H1 (cell line): ENCODE measurements around the gene KLHL40. TPM values are rescaled to one million over a fixed set of nuclear protein-coding genes. Genes with fewer than 3 reads are reported as not detected.

ENCODE experiments used
- BACH1 ChIP-seq: IDR thresholded peaks from 2 replicates; pipeline ENCODE4 v1.6.1; 2012; ENCODE audit warnings: low read length, improper control_type of control experiment
- CREB1 ChIP-seq: IDR thresholded peaks from 2 replicates; pipeline ENCODE4 v1.6.1; 2012; ENCODE audit warnings: inconsistent platforms
- CTBP2 ChIP-seq: IDR thresholded peaks from 2 replicates; pipeline ENCODE4 v1.7.0; 2011; ENCODE audit warnings: borderline replicate concordance, mild to moderate bottlenecking, moderate library complexity, mixed read lengths, low read length; ENCODE audit not compliant: insufficient read depth, insufficient read length
- KDM5A ChIP-seq: fragments of 200-600 bp; IDR thresholded peaks from 2 replicates; pipeline ENCODE4 v1.7.1; 2012; ENCODE audit warnings: mild to moderate bottlenecking, low read length, inconsistent platforms, mixed read lengths
- PHF8 ChIP-seq: fragments of 200-600 bp; sonication (generic); conservative IDR thresholded peaks from 2 replicates; pipeline ENCODE4 v1.7.1; 2012; ENCODE audit warnings: low read depth, mild to moderate bottlenecking, inconsistent platforms, low read length, moderate library complexity
- RBBP5 ChIP-seq: IDR thresholded peaks from 2 replicates; pipeline ENCODE4 v1.7.1; 2012; ENCODE audit warnings: low read depth, mild to moderate bottlenecking, inconsistent platforms, low read length, moderate library complexity, borderline replicate concordance
- RNF2 ChIP-seq: fragments of 200-900, 300-1000 bp; sonication (generic); IDR thresholded peaks from 2 replicates; pipeline ENCODE4 v1.7.1; 2016; ENCODE audit warnings: borderline replicate concordance, low read depth, mild to moderate bottlenecking, antibody characterized with exemption, low read length; ENCODE audit not compliant: poor library complexity, severe bottlenecking; ENCODE audit errors: missing control alignments
- TEAD4 ChIP-seq: IDR thresholded peaks from 2 replicates; pipeline ENCODE4 v1.6.1; 2012; ENCODE audit warnings: low read depth, low read length, inconsistent platforms, mixed read lengths
- polyA plus RNA-seq, 7 experiments: library from polyadenylated mRNA; depleted of rRNA in 3 of 7; stranded (reverse) in 5 of 7; unstranded in 2 of 7; fragments of >200 nt in 5 of 7; fragments of 200-250 nt in 2 of 7; gene quantifications; 1 replicate in 5 of 7; 2 replicates in 1 of 7; 4 replicates in 1 of 7; pipeline versions ENCODE4 v1.2.1 to v1.2.3, GENCODE V29; 2011 to 2013; ENCODE audit warnings: missing spikeins in 2 of 7, mixed read lengths in 2 of 7
- total RNA-seq: library from RNA; stranded (reverse); fragmentation: NEBNext Ultra II Directional; extraction: Animal tissue kit (Norgen Biotek cat#: 25700); gene quantifications from 2 replicates; pipeline ENCODE4 v1.2.1, GENCODE V29; 2021
- TF ChIP-seq, protein P1 (sequence below): fragments of 300-600 bp; sonication (generic); IDR thresholded peaks from 2 replicates; pipeline ENCODE4 v1.7.1; 2012; ENCODE audit warnings: low read length, moderate library complexity, mild to moderate bottlenecking, inconsistent platforms; ENCODE audit not compliant: insufficient replicate concordance

The KLHL40 gene
- total and polyA plus RNA-seq, 2 of the 8 experiments (the other 6 are each of a cell fraction or from before 2014, with no cell fraction given) = 0.02 TPM; not detected in 1

GRCh38 chr3:42670051-42670576, 15.2 kb upstream of the KLHL40 start (continued):
- TF ChIP-seq, protein P1, sequence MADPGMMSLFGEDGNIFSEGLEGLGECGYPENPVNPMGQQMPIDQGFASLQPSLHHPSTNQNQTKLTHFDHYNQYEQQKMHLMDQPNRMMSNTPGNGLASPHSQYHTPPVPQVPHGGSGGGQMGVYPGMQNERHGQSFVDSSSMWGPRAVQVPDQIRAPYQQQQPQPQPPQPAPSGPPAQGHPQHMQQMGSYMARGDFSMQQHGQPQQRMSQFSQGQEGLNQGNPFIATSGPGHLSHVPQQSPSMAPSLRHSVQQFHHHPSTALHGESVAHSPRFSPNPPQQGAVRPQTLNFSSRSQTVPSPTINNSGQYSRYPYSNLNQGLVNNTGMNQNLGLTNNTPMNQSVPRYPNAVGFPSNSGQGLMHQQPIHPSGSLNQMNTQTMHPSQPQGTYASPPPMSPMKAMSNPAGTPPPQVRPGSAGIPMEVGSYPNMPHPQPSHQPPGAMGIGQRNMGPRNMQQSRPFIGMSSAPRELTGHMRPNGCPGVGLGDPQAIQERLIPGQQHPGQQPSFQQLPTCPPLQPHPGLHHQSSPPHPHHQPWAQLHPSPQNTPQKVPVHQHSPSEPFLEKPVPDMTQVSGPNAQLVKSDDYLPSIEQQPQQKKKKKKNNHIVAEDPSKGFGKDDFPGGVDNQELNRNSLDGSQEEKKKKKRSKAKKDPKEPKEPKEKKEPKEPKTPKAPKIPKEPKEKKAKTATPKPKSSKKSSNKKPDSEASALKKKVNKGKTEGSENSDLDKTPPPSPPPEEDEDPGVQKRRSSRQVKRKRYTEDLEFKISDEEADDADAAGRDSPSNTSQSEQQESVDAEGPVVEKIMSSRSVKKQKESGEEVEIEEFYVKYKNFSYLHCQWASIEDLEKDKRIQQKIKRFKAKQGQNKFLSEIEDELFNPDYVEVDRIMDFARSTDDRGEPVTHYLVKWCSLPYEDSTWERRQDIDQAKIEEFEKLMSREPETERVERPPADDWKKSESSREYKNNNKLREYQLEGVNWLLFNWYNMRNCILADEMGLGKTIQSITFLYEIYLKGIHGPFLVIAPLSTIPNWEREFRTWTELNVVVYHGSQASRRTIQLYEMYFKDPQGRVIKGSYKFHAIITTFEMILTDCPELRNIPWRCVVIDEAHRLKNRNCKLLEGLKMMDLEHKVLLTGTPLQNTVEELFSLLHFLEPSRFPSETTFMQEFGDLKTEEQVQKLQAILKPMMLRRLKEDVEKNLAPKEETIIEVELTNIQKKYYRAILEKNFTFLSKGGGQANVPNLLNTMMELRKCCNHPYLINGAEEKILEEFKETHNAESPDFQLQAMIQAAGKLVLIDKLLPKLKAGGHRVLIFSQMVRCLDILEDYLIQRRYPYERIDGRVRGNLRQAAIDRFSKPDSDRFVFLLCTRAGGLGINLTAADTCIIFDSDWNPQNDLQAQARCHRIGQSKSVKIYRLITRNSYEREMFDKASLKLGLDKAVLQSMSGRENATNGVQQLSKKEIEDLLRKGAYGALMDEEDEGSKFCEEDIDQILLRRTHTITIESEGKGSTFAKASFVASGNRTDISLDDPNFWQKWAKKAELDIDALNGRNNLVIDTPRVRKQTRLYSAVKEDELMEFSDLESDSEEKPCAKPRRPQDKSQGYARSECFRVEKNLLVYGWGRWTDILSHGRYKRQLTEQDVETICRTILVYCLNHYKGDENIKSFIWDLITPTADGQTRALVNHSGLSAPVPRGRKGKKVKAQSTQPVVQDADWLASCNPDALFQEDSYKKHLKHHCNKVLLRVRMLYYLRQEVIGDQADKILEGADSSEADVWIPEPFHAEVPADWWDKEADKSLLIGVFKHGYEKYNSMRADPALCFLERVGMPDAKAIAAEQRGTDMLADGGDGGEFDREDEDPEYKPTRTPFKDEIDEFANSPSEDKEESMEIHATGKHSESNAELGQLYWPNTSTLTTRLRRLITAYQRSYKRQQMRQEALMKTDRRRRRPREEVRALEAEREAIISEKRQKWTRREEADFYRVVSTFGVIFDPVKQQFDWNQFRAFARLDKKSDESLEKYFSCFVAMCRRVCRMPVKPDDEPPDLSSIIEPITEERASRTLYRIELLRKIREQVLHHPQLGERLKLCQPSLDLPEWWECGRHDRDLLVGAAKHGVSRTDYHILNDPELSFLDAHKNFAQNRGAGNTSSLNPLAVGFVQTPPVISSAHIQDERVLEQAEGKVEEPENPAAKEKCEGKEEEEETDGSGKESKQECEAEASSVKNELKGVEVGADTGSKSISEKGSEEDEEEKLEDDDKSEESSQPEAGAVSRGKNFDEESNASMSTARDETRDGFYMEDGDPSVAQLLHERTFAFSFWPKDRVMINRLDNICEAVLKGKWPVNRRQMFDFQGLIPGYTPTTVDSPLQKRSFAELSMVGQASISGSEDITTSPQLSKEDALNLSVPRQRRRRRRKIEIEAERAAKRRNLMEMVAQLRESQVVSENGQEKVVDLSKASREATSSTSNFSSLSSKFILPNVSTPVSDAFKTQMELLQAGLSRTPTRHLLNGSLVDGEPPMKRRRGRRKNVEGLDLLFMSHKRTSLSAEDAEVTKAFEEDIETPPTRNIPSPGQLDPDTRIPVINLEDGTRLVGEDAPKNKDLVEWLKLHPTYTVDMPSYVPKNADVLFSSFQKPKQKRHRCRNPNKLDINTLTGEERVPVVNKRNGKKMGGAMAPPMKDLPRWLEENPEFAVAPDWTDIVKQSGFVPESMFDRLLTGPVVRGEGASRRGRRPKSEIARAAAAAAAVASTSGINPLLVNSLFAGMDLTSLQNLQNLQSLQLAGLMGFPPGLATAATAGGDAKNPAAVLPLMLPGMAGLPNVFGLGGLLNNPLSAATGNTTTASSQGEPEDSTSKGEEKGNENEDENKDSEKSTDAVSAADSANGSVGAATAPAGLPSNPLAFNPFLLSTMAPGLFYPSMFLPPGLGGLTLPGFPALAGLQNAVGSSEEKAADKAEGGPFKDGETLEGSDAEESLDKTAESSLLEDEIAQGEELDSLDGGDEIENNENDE = no peak
- no peak for TF ChIP-seq BACH1
- TF ChIP-seq PHF8 = no peak
- TF ChIP-seq TEAD4 = no peak
- TF ChIP-seq CTBP2 = no peak
- TF ChIP-seq CREB1 = no peak
- no peak for TF ChIP-seq RBBP5
- no peak for TF ChIP-seq RNF2
- TF ChIP-seq KDM5A = no peak
